Stimulated activated naive CD8-positive, alpha-beta T cell treated with anti-CD3 and anti-CD28 coated beads, Interleukin-15, Interleukin-2, amounts not matched to agents 100 ng/mL and 50 ng/mL, for 24 hours (primary cell): ENCODE results near the gene PTPN2.
"Not testable (repeated sequence)": the region's sequence is repeated elsewhere in the genome, so short reads cannot be mapped to it uniquely, and the experiment has no call there.

Experiments used
- H3K27ac Mint-ChIP-seq: one replicate; pipeline ENCODE4 v1.8.0; 2021; ENCODE audit warnings: mild to moderate bottlenecking, mixed read lengths
- H3K27me3 Mint-ChIP-seq: one replicate; pipeline ENCODE4 v1.8.0; 2021; ENCODE audit warnings: mixed read lengths
- H3K36me3 Mint-ChIP-seq: one replicate; pipeline ENCODE4 v1.8.0; 2021; ENCODE audit warnings: low read depth, mixed read lengths
- H3K4me1 Mint-ChIP-seq: one replicate; pipeline ENCODE4 v1.8.0; 2021; ENCODE audit warnings: low read depth, mixed read lengths
- H3K4me3 Mint-ChIP-seq: one replicate; pipeline ENCODE4 v1.8.0; 2021; ENCODE audit warnings: mild to moderate bottlenecking, mixed read lengths
- H3K9me3 Mint-ChIP-seq: one replicate; pipeline ENCODE4 v1.8.0; 2021; ENCODE audit warnings: mixed read lengths

The PTPN2 gene

GRCh38 chr18:12768625-12769024 is 115.4 kb downstream of the PTPN2 start:
- no peak overlapping the region for H3K27ac Mint-ChIP-seq
- H3K4me1 Mint-ChIP-seq = no peaks in the 10 kb centered on the region
- no peaks in the 10 kb centered on the region for H3K27me3 Mint-ChIP-seq
- no peak overlapping the region for H3K4me3 Mint-ChIP-seq
- no peaks in the 10 kb centered on the region for H3K9me3 Mint-ChIP-seq
- H3K36me3 Mint-ChIP-seq = no peaks in the 10 kb centered on the region

GRCh38 chr18:12767580-12768155 is 116.4 kb downstream of the PTPN2 start:
- Mint-ChIP-seq H3K9me3 (no peaks in the 10 kb centered on the region), H3K27me3 (no peaks in the 10 kb centered on the region), H3K4me3 (no peak overlapping the region), H3K36me3 (no peaks in the 10 kb centered on the region), H3K4me1 (no peaks in the 10 kb centered on the region), H3K27ac (no peak overlapping the region)

- Mint-ChIP-seq H3K27me3 (no peaks in the 10 kb centered on the region), H3K4me1 (no peaks in the 10 kb centered on the region), H3K9me3 (no peaks in the 10 kb centered on the region), H3K36me3 (no peaks in the 10 kb centered on the region), H3K4me3 (no peak overlapping the region), H3K27ac (no peak overlapping the region)
Observed at GRCh38 chr18:12766986-12767433, 117.0 kb downstream of the PTPN2 start.

- H3K9me3 Mint-ChIP-seq = no peaks in the 10 kb centered on the region
- H3K27me3 Mint-ChIP-seq = no peaks in the 10 kb centered on the region
- H3K4me3 Mint-ChIP-seq = no peak overlapping the region
- no peaks in the 10 kb centered on the region for H3K4me1 Mint-ChIP-seq
- no peaks in the 10 kb centered on the region for H3K36me3 Mint-ChIP-seq
- no peak overlapping the region for H3K27ac Mint-ChIP-seq
Observed at GRCh38 chr18:12765586-12765985, 118.5 kb downstream of the PTPN2 start.

GRCh38 chr18:12765126-12765525 is 118.9 kb downstream of the PTPN2 start:
- Mint-ChIP-seq H3K9me3 (no peaks in the 10 kb centered on the region), H3K27ac (no peak overlapping the region), H3K4me1 (no peaks in the 10 kb centered on the region), H3K36me3 (peaks cover 2% of the 10 kb centered on the region), H3K27me3 (no peaks in the 10 kb centered on the region), H3K4me3 (no peak overlapping the region)

GRCh38 chr18:12758566-12758965 is 125.5 kb downstream of the PTPN2 start:
- H3K4me3 Mint-ChIP-seq, H3K27me3 Mint-ChIP-seq, H3K27ac Mint-ChIP-seq, H3K9me3 Mint-ChIP-seq, H3K36me3 Mint-ChIP-seq, H3K4me1 Mint-ChIP-seq: not testable (repeated sequence)

GRCh38 chr18:12756619-12757239 is 127.3 kb downstream of the PTPN2 start:
- not testable (repeated sequence) for H3K9me3 Mint-ChIP-seq, H3K36me3 Mint-ChIP-seq, H3K4me1 Mint-ChIP-seq, H3K27ac Mint-ChIP-seq, H3K4me3 Mint-ChIP-seq, H3K27me3 Mint-ChIP-seq

- H3K27ac Mint-ChIP-seq, H3K36me3 Mint-ChIP-seq, H3K4me1 Mint-ChIP-seq, H3K27me3 Mint-ChIP-seq, H3K4me3 Mint-ChIP-seq, H3K9me3 Mint-ChIP-seq: not testable (repeated sequence)
Observed at GRCh38 chr18:12755606-12756005, 128.4 kb downstream of the PTPN2 start.

- Mint-ChIP-seq H3K4me3 (no peak overlapping the region), H3K27me3 (peaks cover 4% of the 10 kb centered on the region), H3K9me3 (no peaks in the 10 kb centered on the region), H3K36me3 (peaks cover 3% of the 10 kb centered on the region), H3K4me1 (peaks cover 16% of the 10 kb centered on the region), H3K27ac (no peak overlapping the region)
Observed at GRCh38 chr18:12754511-12754910, 129.5 kb downstream of the PTPN2 start.

- Mint-ChIP-seq H3K27me3 (peaks cover 6% of the 10 kb centered on the region), H3K9me3 (no peaks in the 10 kb centered on the region), H3K4me3 (no peak overlapping the region), H3K36me3 (peaks cover 3% of the 10 kb centered on the region), H3K27ac (no peak overlapping the region), H3K4me1 (peaks cover 20% of the 10 kb centered on the region)
Observed at GRCh38 chr18:12751891-12752290, 132.1 kb downstream of the PTPN2 start.

GRCh38 chr18:12751503-12751884 is 132.5 kb downstream of the PTPN2 start:
- Mint-ChIP-seq H3K36me3 (peaks cover under 1% of the 10 kb centered on the region), H3K4me3 (no peak overlapping the region), H3K27me3 (peaks cover 6% of the 10 kb centered on the region), H3K27ac (no peak overlapping the region), H3K4me1 (peaks cover 20% of the 10 kb centered on the region), H3K9me3 (no peaks in the 10 kb centered on the region)

- Mint-ChIP-seq H3K9me3 (no peaks in the 10 kb centered on the region), H3K4me3 (no peak overlapping the region), H3K27me3 (peaks cover 6% of the 10 kb centered on the region), H3K27ac (no peak overlapping the region), H3K36me3 (no peaks in the 10 kb centered on the region), H3K4me1 (peaks cover 20% of the 10 kb centered on the region)
Observed at GRCh38 chr18:12750715-12751502, 133.1 kb downstream of the PTPN2 start.

GRCh38 chr18:12750076-12750714 is 133.8 kb downstream of the PTPN2 start:
- Mint-ChIP-seq H3K27ac (no peak overlapping the region), H3K4me3 (peak overlapping the region; percentile 39), H3K4me1 (peaks cover 20% of the 10 kb centered on the region), H3K9me3 (no peaks in the 10 kb centered on the region), H3K27me3 (peaks cover 6% of the 10 kb centered on the region), H3K36me3 (no peaks in the 10 kb centered on the region)

- H3K9me3 Mint-ChIP-seq = no peaks in the 10 kb centered on the region
- peaks cover 6% of the 10 kb centered on the region for H3K27me3 Mint-ChIP-seq
- no peak overlapping the region for H3K27ac Mint-ChIP-seq
- no peak overlapping the region for H3K4me3 Mint-ChIP-seq
- H3K36me3 Mint-ChIP-seq = no peaks in the 10 kb centered on the region
- peaks cover 20% of the 10 kb centered on the region for H3K4me1 Mint-ChIP-seq
Observed at GRCh38 chr18:12749121-12749520, 134.9 kb downstream of the PTPN2 start.

- Mint-ChIP-seq H3K27ac (no peak overlapping the region), H3K36me3 (no peaks in the 10 kb centered on the region), H3K4me1 (peaks cover 20% of the 10 kb centered on the region), H3K4me3 (no peak overlapping the region), H3K9me3 (no peaks in the 10 kb centered on the region), H3K27me3 (peaks cover 6% of the 10 kb centered on the region)
Observed at GRCh38 chr18:12748671-12749070, 135.4 kb downstream of the PTPN2 start.
